K562 (cell line): ENCODE measurements around the gene CEP162. TPM values are rescaled to one million over a fixed set of nuclear protein-coding genes. Genes with fewer than 3 reads are reported as not detected.

Experiments
- ARNT ChIP-seq, 2 experiments: fragments of 450-650 bp; IDR thresholded peaks; 2 replicates each; pipeline ENCODE4 v1.6.1; 2016; ENCODE audit warnings: mild to moderate bottlenecking in 1 of 2
- BDP1 ChIP-seq: IDR thresholded peaks from 3 replicates; pipeline ENCODE4 v1.6.1; 2011; ENCODE audit not compliant: insufficient read length, insufficient read depth
- CBFA2T2 ChIP-seq: fragments of 450-650 bp; conservative IDR thresholded peaks from 2 replicates; pipeline ENCODE4 v1.6.1; 2017; ENCODE audit warnings: mild to moderate bottlenecking
- CREM ChIP-seq: IDR thresholded peaks from 2 replicates; pipeline ENCODE4 v1.6.1; 2014; ENCODE audit warnings: antibody characterized with exemption, low read depth
- NCOA6 ChIP-seq: fragments of 450-650 bp; IDR thresholded peaks from 2 replicates; pipeline ENCODE4 v1.6.1; 2017; ENCODE audit warnings: mild to moderate bottlenecking
- RBBP5 ChIP-seq: fragments of 200-600 bp; sonication (generic); IDR thresholded peaks from 2 replicates; pipeline ENCODE4 v1.6.1; 2012; ENCODE audit warnings: borderline replicate concordance, mild to moderate bottlenecking, low read length, control low read depth, inconsistent platforms; ENCODE audit not compliant: insufficient read depth, poor library complexity, severe bottlenecking
- RBFOX2 ChIP-seq: fragments of 200-400 bp; formaldehyde crosslinking; IDR thresholded peaks from 2 replicates; pipeline ENCODE4 v1.6.1; 2017; ENCODE audit warnings: low read depth, mild to moderate bottlenecking, low read length, moderate library complexity
- RBM15 ChIP-seq: fragments of 200-400 bp; formaldehyde crosslinking; IDR thresholded peaks from 2 replicates; pipeline ENCODE4 v1.6.1; 2018; ENCODE audit warnings: mild to moderate bottlenecking, low read length, moderate library complexity; ENCODE audit not compliant: insufficient read depth
- SMARCA5 ChIP-seq: fragments of 450-650 bp; IDR thresholded peaks from 2 replicates; pipeline ENCODE4 v1.6.1; 2016
- TEAD4 ChIP-seq, 2 experiments: sonication (generic) in 1 of 2; formaldehyde crosslinking in 1 of 2; IDR thresholded peaks; 2 replicates each; pipeline versions ENCODE4 v1.6.1 to v1.8.0; 2012 to 2022; ENCODE audit warnings: borderline replicate concordance in 1 of 2, inconsistent platforms in 1 of 2, low read length in 1 of 2, mild to moderate bottlenecking in 1 of 2, missing genetic modification reagents in 1 of 2
- XRCC5 ChIP-seq: fragments of 200-400 bp; formaldehyde crosslinking; IDR thresholded peaks from 2 replicates; pipeline ENCODE4 v1.6.1; 2017; ENCODE audit warnings: low read depth, mild to moderate bottlenecking, low read length
- ZNF174 ChIP-seq: fragments of 250-450 bp; sonication (Bioruptor Pico); IDR thresholded peaks from 2 replicates; pipeline ENCODE4 v1.4.0; 2020; ENCODE audit warnings: mild to moderate bottlenecking
- ZNF695 ChIP-seq: fragments of 450-650 bp; formaldehyde crosslinking; IDR thresholded peaks from 2 replicates; pipeline ENCODE4 v1.4.0; 2020; ENCODE audit warnings: mild to moderate bottlenecking, moderate library complexity
- polyA plus RNA-seq, 8 experiments: library from polyadenylated mRNA; depleted of rRNA in 4 of 8; stranded (reverse) in 5 of 8; unstranded in 3 of 8; fragments of >200 nt; fragmentation: Nextera tagmentation in 2 of 8; fragmentation: Illumina TruSeq in 1 of 8; extraction: Ambion mirVana in 2 of 8; extraction: Trizol in 1 of 8; gene quantifications; 2 replicates each; pipeline versions ENCODE4 v1.2.1 to v1.2.3, GENCODE V29; 2011 to 2014; ENCODE audit warnings: inconsistent platforms in 1 of 8, missing spikeins in 1 of 8
- total RNA-seq, 7 experiments: library from RNA; depleted of rRNA in 6 of 7; stranded (reverse); fragments of >200 nt in 6 of 7; fragmentation: Illumina TruSeq in 2 of 7; extraction: Trizol in 2 of 7; gene quantifications; 2 replicates each; pipeline versions ENCODE4 v1.2.1 to v1.2.3, GENCODE V29; 2011 to 2021; ENCODE audit warnings: low replicate concordance in 1 of 7
- TF ChIP-seq, protein P1 (sequence below): sonication (generic); formaldehyde crosslinking; IDR thresholded peaks from 2 replicates; pipeline ENCODE4 v1.8.0; 2022; ENCODE audit warnings: missing genetic modification reagents, mild to moderate bottlenecking, moderate library complexity, borderline replicate concordance
- TF ChIP-seq, protein P2 (sequence below), 2 experiments: fragments of 450-650 bp; IDR thresholded peaks; 2 replicates each; pipeline ENCODE4 v1.6.1; 2018; ENCODE audit warnings: mild to moderate bottlenecking in 2 of 2, low read depth in 1 of 2; ENCODE audit not compliant: partially characterized antibody in 2 of 2
- TF ChIP-seq, protein P3 (sequence below): fragments of 250-450 bp; sonication (Bioruptor Pico); IDR thresholded peaks from 2 replicates; pipeline ENCODE4 v1.4.0; 2020

The CEP162 gene
- total and polyA plus RNA-seq, 9 of the 15 experiments (the other 6 are each of a cell fraction or from before 2014, with no cell fraction given): 3.9 to 8.6 (median 6.7) TPM

DNA sequence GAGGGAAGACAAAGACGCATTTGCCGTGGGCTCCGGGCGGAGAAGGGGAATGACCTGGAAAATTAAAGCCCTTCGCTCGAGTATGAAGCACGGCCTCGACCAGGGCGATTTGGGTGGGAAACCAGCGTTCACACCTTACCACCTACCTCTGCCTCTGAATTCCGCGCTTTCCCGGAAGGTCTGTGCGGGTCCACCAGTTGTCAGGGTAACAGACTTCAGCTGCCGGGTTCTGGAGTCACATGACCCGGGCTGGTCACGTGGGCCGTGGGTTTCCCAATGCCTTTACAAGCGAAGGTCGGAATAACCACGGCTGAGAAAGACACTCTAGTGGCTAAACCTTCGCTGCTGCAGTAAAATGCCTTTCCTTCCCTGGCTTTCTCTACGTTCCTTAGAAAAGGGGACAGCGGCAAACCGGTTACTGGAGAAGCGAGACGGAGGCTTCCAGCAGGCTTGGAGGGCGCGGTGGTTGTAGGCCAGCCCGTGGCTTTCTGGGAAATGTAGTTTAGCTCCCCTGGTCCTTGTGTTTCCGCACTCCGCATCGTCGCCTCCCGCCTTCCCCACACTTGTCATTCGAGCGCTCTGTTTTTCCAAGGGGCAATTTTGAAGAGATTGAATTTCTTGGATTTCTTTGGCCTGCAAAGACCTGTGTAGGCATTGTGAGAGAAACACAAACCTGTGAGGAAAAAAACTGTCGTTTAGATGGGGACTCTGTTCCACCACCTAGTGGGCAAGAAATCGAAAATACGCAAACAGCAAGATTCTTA is at the start of gene CEP162 (continued):
- TF ChIP-seq, protein P1, sequence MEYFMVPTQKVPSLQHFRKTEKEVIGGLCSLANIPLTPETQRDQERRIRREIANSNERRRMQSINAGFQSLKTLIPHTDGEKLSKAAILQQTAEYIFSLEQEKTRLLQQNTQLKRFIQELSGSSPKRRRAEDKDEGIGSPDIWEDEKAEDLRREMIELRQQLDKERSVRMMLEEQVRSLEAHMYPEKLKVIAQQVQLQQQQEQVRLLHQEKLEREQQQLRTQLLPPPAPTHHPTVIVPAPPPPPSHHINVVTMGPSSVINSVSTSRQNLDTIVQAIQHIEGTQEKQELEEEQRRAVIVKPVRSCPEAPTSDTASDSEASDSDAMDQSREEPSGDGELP (CRISPR knock-in tag): peak; percentile 97
- TF ChIP-seq BDP1: no peak
- peak in 1 of 2 experiments; percentile 58; a peak in 2 of 4 replicates for TF ChIP-seq ARNT (IDR thresholded peaks at IDR 0.05)
- no peak for TF ChIP-seq NCOA6
- TF ChIP-seq CBFA2T2: peak; percentile 98
- TF ChIP-seq CREM: 0 out of 2 replicates have a peak, but pooled peaks have one; percentile 30
- no peak; the same call in none of the 2 replicates for TF ChIP-seq TEAD4 (IDR thresholded peaks at IDR 0.05; ENCODE audit: low read length)
- TF ChIP-seq TEAD4 (CRISPR knock-in tag; IDR thresholded peaks at IDR 0.05; ENCODE audit: borderline replicate concordance): no peak
- TF ChIP-seq XRCC5: no peak
- TF ChIP-seq SMARCA5: no peak
- TF ChIP-seq RBBP5: peak; percentile 89
- TF ChIP-seq, protein P2, sequence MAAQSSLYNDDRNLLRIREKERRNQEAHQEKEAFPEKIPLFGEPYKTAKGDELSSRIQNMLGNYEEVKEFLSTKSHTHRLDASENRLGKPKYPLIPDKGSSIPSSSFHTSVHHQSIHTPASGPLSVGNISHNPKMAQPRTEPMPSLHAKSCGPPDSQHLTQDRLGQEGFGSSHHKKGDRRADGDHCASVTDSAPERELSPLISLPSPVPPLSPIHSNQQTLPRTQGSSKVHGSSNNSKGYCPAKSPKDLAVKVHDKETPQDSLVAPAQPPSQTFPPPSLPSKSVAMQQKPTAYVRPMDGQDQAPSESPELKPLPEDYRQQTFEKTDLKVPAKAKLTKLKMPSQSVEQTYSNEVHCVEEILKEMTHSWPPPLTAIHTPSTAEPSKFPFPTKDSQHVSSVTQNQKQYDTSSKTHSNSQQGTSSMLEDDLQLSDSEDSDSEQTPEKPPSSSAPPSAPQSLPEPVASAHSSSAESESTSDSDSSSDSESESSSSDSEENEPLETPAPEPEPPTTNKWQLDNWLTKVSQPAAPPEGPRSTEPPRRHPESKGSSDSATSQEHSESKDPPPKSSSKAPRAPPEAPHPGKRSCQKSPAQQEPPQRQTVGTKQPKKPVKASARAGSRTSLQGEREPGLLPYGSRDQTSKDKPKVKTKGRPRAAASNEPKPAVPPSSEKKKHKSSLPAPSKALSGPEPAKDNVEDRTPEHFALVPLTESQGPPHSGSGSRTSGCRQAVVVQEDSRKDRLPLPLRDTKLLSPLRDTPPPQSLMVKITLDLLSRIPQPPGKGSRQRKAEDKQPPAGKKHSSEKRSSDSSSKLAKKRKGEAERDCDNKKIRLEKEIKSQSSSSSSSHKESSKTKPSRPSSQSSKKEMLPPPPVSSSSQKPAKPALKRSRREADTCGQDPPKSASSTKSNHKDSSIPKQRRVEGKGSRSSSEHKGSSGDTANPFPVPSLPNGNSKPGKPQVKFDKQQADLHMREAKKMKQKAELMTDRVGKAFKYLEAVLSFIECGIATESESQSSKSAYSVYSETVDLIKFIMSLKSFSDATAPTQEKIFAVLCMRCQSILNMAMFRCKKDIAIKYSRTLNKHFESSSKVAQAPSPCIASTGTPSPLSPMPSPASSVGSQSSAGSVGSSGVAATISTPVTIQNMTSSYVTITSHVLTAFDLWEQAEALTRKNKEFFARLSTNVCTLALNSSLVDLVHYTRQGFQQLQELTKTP (IDR thresholded peaks at IDR 0.05; ENCODE audit: low read depth in 1 of 2, partially characterized antibody in 2 of 2): peak in 1 of 2 experiments; percentile 93
- TF ChIP-seq RBM15: no peak
- 0 out of 2 replicates have a peak, but pooled peaks have one; percentile 24 for TF ChIP-seq RBFOX2
- TF ChIP-seq ZNF695 (CRISPR knock-in tag): no peak
- no peak for TF ChIP-seq ZNF174
- TF ChIP-seq, protein P3, sequence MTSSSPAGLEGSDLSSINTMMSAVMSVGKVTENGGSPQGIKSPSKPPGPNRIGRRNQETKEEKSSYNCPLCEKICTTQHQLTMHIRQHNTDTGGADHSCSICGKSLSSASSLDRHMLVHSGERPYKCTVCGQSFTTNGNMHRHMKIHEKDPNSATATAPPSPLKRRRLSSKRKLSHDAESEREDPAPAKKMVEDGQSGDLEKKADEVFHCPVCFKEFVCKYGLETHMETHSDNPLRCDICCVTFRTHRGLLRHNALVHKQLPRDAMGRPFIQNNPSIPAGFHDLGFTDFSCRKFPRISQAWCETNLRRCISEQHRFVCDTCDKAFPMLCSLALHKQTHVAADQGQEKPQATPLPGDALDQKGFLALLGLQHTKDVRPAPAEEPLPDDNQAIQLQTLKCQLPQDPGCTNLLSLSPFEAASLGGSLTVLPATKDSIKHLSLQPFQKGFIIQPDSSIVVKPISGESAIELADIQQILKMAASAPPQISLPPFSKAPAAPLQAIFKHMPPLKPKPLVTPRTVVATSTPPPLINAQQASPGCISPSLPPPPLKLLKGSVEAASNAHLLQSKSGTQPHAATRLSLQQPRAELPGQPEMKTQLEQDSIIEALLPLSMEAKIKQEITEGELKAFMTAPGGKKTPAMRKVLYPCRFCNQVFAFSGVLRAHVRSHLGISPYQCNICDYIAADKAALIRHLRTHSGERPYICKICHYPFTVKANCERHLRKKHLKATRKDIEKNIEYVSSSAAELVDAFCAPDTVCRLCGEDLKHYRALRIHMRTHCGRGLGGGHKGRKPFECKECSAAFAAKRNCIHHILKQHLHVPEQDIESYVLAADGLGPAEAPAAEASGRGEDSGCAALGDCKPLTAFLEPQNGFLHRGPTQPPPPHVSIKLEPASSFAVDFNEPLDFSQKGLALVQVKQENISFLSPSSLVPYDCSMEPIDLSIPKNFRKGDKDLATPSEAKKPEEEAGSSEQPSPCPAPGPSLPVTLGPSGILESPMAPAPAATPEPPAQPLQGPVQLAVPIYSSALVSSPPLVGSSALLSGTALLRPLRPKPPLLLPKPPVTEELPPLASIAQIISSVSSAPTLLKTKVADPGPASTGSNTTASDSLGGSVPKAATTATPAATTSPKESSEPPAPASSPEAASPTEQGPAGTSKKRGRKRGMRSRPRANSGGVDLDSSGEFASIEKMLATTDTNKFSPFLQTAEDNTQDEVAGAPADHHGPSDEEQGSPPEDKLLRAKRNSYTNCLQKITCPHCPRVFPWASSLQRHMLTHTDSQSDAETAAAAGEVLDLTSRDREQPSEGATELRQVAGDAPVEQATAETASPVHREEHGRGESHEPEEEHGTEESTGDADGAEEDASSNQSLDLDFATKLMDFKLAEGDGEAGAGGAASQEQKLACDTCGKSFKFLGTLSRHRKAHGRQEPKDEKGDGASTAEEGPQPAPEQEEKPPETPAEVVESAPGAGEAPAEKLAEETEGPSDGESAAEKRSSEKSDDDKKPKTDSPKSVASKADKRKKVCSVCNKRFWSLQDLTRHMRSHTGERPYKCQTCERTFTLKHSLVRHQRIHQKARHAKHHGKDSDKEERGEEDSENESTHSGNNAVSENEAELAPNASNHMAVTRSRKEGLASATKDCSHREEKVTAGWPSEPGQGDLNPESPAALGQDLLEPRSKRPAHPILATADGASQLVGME (CRISPR knock-in tag): no peak
